ENCODE measurements around the gene HNRNPA1L2. TPM values are rescaled to one million over a fixed set of nuclear protein-coding genes. Genes with fewer than 3 reads are reported as not detected.
"Not testable (repeated sequence)": the region's sequence is repeated elsewhere in the genome, so short reads cannot be mapped to it uniquely, and the experiment has no call there.

The HNRNPA1L2 gene
- total RNA-seq, result 10 to 100 TPM in 7 of 8 experiments, 1 to 10 TPM in 1; 8.1 to 28.4 (median 15.9) TPM

GRCh38 chr13:52642131-52642530, at the start of gene HNRNPA1L2:
TSS of gene HNRNPA1L2 (plus strand) at chr13:52642431. CDS start at chr13:52642493, 62 bp downstream.
- no peak within 1 kb of the TSS for H3K27ac ChIP-seq
- no peaks in the 10 kb centered on the region for H3K4me1 ChIP-seq (replicated peaks in 1 of 2)
- in situ Hi-C loops (cut with MboI; ENCODE audit: low pct_unique_long_range_greater_than_20kb in 2 of 9, low sequenced_read_pairs in 9 of 9, unreplicated experiment in 9 of 9), result no loop called here
- no peak for ATAC-seq (replicated peaks in 6 of 8)
- no peak within 1 kb of the TSS for H3K4me3 ChIP-seq
- 80 to 100% (median 100%) methylated on average over 1 to 5 of the region's 7 CpGs; no CpG with 5 or more reads in 5 of the 10 experiments for WGBS, 10 experiments

GRCh38 chr13:52593175-52593574, 49.1 kb upstream of the HNRNPA1L2 start:
- in situ Hi-C loops (cut with MboI; ENCODE audit: low pct_unique_long_range_greater_than_20kb in 2 of 9, low sequenced_read_pairs in 9 of 9, unreplicated experiment in 9 of 9); H3K4me1 ChIP-seq (replicated peaks in 1 of 2); H3K4me3 ChIP-seq; H3K27ac ChIP-seq: not testable (repeated sequence)
- peak in 2 of 8 experiments; percentile 20 to 38 for ATAC-seq (replicated peaks in 6 of 8)
- WGBS, 10 experiments, result 100% methylated on average over 1 of the region's 3 CpGs; no CpG with 5 or more reads in 8 of the 10 experiments

- H3K27ac ChIP-seq; H3K4me1 ChIP-seq (replicated peaks in 1 of 2); H3K4me3 ChIP-seq; ATAC-seq (replicated peaks in 6 of 8); in situ Hi-C loops (cut with MboI; ENCODE audit: low pct_unique_long_range_greater_than_20kb in 2 of 9, low sequenced_read_pairs in 9 of 9, unreplicated experiment in 9 of 9): not testable (repeated sequence)
- WGBS, 10 experiments, result 56 to 100% (median 74%) methylated on average over 1 to 3 of the region's 3 CpGs; no CpG with 5 or more reads in 6 of the 10 experiments
Observed at GRCh38 chr13:52593812-52594211, 48.4 kb upstream of the HNRNPA1L2 start.

- in situ Hi-C loops (cut with MboI; ENCODE audit: low pct_unique_long_range_greater_than_20kb in 2 of 9, low sequenced_read_pairs in 9 of 9, unreplicated experiment in 9 of 9); H3K4me3 ChIP-seq; H3K4me1 ChIP-seq (replicated peaks in 1 of 2); H3K27ac ChIP-seq; ATAC-seq (replicated peaks in 6 of 8): not testable (repeated sequence)
- 20% methylated on average over 1 of the region's 7 CpGs; no CpG with 5 or more reads in 9 of the 10 experiments for WGBS, 10 experiments
Observed at GRCh38 chr13:52594295-52594694, 47.9 kb upstream of the HNRNPA1L2 start.

GRCh38 chr13:52597676-52598075, 44.6 kb upstream of the HNRNPA1L2 start:
- Histone ChIP-seq H3K27ac (no peak overlapping the region), H3K4me1 (replicated peaks in 1 of 2) (peaks cover 10 to 11% of the 10 kb centered on the region in 2 donors), H3K4me3 (no peak overlapping the region)
- in situ Hi-C loops (cut with MboI; ENCODE audit: low pct_unique_long_range_greater_than_20kb in 2 of 9, low sequenced_read_pairs in 9 of 9, unreplicated experiment in 9 of 9), result no loop called here
- no peak for ATAC-seq (replicated peaks in 6 of 8)
- WGBS, 10 experiments, result 80 to 100% (median 87%) methylated on average over 1 to 3 of the region's 4 CpGs; no CpG with 5 or more reads in 5 of the 10 experiments

GRCh38 chr13:52599037-52599847, 43.0 kb upstream of the HNRNPA1L2 start:
- H3K27ac ChIP-seq, result peak overlapping the region in 1 of 2 donors; percentile 53
- peak; percentile 68 to 84 (median 76) for ATAC-seq (replicated peaks in 6 of 8)
- 10 to 71% (median 25%) methylated on average over 1 to 13 of the region's 13 CpGs for WGBS, 10 experiments
- peaks cover 10 to 11% of the 10 kb centered on the region in 2 donors for H3K4me1 ChIP-seq (replicated peaks in 1 of 2)
- peak overlapping the region; percentile 36 to 56 (median 42) for H3K4me3 ChIP-seq
- in situ Hi-C loops (cut with MboI; ENCODE audit: low pct_unique_long_range_greater_than_20kb in 2 of 9, low sequenced_read_pairs in 9 of 9, unreplicated experiment in 9 of 9), result no loop called here

GRCh38 chr13:52599848-52600603, 42.2 kb upstream of the HNRNPA1L2 start:
- in situ Hi-C loops (cut with MboI; ENCODE audit: low pct_unique_long_range_greater_than_20kb in 2 of 9, low sequenced_read_pairs in 9 of 9, unreplicated experiment in 9 of 9), result no loop called here
- ATAC-seq (replicated peaks in 6 of 8), result peak; percentile 72 to 85 (median 80)
- Histone ChIP-seq H3K4me3 (peak overlapping the region; percentile 36 to 56 (median 42)), H3K4me1 (replicated peaks in 1 of 2) (peaks cover 10 to 11% of the 10 kb centered on the region in 2 donors), H3K27ac (peak overlapping the region; percentile 25 to 53)
- 0 to 35% (median 2%) methylated on average over 1 to 17 of the region's 73 CpGs; no CpG with 5 or more reads in 4 of the 10 experiments for WGBS, 10 experiments

GRCh38 chr13:52600666-52601065, 41.6 kb upstream of the HNRNPA1L2 start:
- Histone ChIP-seq H3K4me1 (replicated peaks in 1 of 2) (peaks cover 10 to 11% of the 10 kb centered on the region in 2 donors), H3K27ac (no peak overlapping the region), H3K4me3 (peak overlapping the region; percentile 36 to 56 (median 42))
- 3 to 86% (median 51%) methylated on average over 1 to 3 of the region's 3 CpGs; no CpG with 5 or more reads in 1 of the 10 experiments for WGBS, 10 experiments
- in situ Hi-C loops (cut with MboI; ENCODE audit: low pct_unique_long_range_greater_than_20kb in 2 of 9, low sequenced_read_pairs in 9 of 9, unreplicated experiment in 9 of 9), result no loop called here
- no peak for ATAC-seq (replicated peaks in 6 of 8)

GRCh38 chr13:52603316-52603715, 38.9 kb upstream of the HNRNPA1L2 start:
- WGBS, 10 experiments, result no CpG with 5 or more reads among the region's 4 CpGs
- H3K27ac ChIP-seq; in situ Hi-C loops (cut with MboI; ENCODE audit: low pct_unique_long_range_greater_than_20kb in 2 of 9, low sequenced_read_pairs in 9 of 9, unreplicated experiment in 9 of 9); ATAC-seq (replicated peaks in 6 of 8); H3K4me3 ChIP-seq: not testable (repeated sequence)
- peaks cover 10 to 11% of the 10 kb centered on the region in 2 donors for H3K4me1 ChIP-seq (replicated peaks in 1 of 2)

- in situ Hi-C loops (cut with MboI; ENCODE audit: low pct_unique_long_range_greater_than_20kb in 2 of 9, low sequenced_read_pairs in 9 of 9, unreplicated experiment in 9 of 9); ATAC-seq (replicated peaks in 6 of 8); H3K4me1 ChIP-seq (replicated peaks in 1 of 2); H3K27ac ChIP-seq; H3K4me3 ChIP-seq: not testable (repeated sequence)
- WGBS, 10 experiments, result 37 to 100% (median 91%) methylated on average over 1 to 5 of the region's 6 CpGs; no CpG with 5 or more reads in 6 of the 10 experiments
Observed at GRCh38 chr13:52606126-52606525, 36.1 kb upstream of the HNRNPA1L2 start.

- ATAC-seq (replicated peaks in 6 of 8), result peak in 5 of 8 experiments; percentile 13 to 66 (median 46)
- in situ Hi-C loops (cut with MboI; ENCODE audit: low pct_unique_long_range_greater_than_20kb in 2 of 9, low sequenced_read_pairs in 9 of 9, unreplicated experiment in 9 of 9); H3K4me3 ChIP-seq; H3K27ac ChIP-seq; H3K4me1 ChIP-seq (replicated peaks in 1 of 2): not testable (repeated sequence)
- WGBS, 10 experiments, result 40 to 88% (median 58%) methylated on average over 1 of the region's 1 CpG; no CpG with 5 or more reads in 6 of the 10 experiments
Observed at GRCh38 chr13:52606795-52607194, 35.4 kb upstream of the HNRNPA1L2 start.

GRCh38 chr13:52608184-52608583, 34.0 kb upstream of the HNRNPA1L2 start:
- WGBS, 10 experiments, result 20 to 38% (median 37%) methylated on average over 1 to 4 of the region's 8 CpGs; no CpG with 5 or more reads in 6 of the 10 experiments
- H3K4me1 ChIP-seq (replicated peaks in 1 of 2); in situ Hi-C loops (cut with MboI; ENCODE audit: low pct_unique_long_range_greater_than_20kb in 2 of 9, low sequenced_read_pairs in 9 of 9, unreplicated experiment in 9 of 9); H3K27ac ChIP-seq; H3K4me3 ChIP-seq: not testable (repeated sequence)
- peak in 4 of 8 experiments; percentile 37 to 62 (median 46) for ATAC-seq (replicated peaks in 6 of 8)

All from motor neuron (in vitro differentiated cells).